NT2/D1 (cell line): ENCODE data around the gene BTG4.
A peak's percentile ranks its signal among the peaks of the same experiment; 100 is the strongest.

Experiments
- DNase-seq: peaks from one replicate; pipeline ENCODE4 v3.0.0-alpha.2; 2011; ENCODE audit warnings: low read depth, low spot score
- H3K27me3 ChIP-seq: 2 replicates; pipeline ENCODE4 v1.6.0; 2011; ENCODE audit warnings: mild to moderate bottlenecking; ENCODE audit not compliant: insufficient read length, insufficient read depth
- H3K36me3 ChIP-seq: 2 replicates; pipeline ENCODE4 v1.6.1; 2011; ENCODE audit warnings: mild to moderate bottlenecking, low read length, mixed read lengths; ENCODE audit not compliant: insufficient read depth, insufficient read length
- H3K4me1 ChIP-seq: 2 replicates; pipeline ENCODE4 v1.5.1; 2011; ENCODE audit not compliant: insufficient read depth, insufficient read length
- H3K4me3 ChIP-seq: 2 replicates; pipeline ENCODE4 v1.5.1; 2011; ENCODE audit warnings: low read depth; ENCODE audit not compliant: insufficient read length
- H3K9ac ChIP-seq: 2 replicates; pipeline ENCODE4 v1.6.0; 2011; ENCODE audit warnings: low read depth; ENCODE audit not compliant: insufficient read length
- H3K9me3 ChIP-seq: 2 replicates; pipeline ENCODE4 v1.5.1; 2011; ENCODE audit warnings: mild to moderate bottlenecking, low read length; ENCODE audit not compliant: insufficient read depth
- SUZ12 ChIP-seq: IDR thresholded peaks from 2 replicates; pipeline ENCODE4 v1.6.1; 2011; ENCODE audit not compliant: insufficient read length, insufficient read depth; ENCODE audit errors: extremely low read depth
- YY1 ChIP-seq: IDR thresholded peaks from 2 replicates; pipeline ENCODE4 v1.6.1; 2011; ENCODE audit not compliant: insufficient read length, insufficient read depth
- ZNF274 ChIP-seq: IDR thresholded peaks from 2 replicates; pipeline ENCODE4 v1.6.1; 2011; ENCODE audit warnings: mild to moderate bottlenecking, low read depth, low read length

BTG4 gene

GRCh38 chr11:111454561-111455192 lies 57.5 kb downstream of the BTG4 start:
- peak; percentile 52 for DNase-seq

DNA sequence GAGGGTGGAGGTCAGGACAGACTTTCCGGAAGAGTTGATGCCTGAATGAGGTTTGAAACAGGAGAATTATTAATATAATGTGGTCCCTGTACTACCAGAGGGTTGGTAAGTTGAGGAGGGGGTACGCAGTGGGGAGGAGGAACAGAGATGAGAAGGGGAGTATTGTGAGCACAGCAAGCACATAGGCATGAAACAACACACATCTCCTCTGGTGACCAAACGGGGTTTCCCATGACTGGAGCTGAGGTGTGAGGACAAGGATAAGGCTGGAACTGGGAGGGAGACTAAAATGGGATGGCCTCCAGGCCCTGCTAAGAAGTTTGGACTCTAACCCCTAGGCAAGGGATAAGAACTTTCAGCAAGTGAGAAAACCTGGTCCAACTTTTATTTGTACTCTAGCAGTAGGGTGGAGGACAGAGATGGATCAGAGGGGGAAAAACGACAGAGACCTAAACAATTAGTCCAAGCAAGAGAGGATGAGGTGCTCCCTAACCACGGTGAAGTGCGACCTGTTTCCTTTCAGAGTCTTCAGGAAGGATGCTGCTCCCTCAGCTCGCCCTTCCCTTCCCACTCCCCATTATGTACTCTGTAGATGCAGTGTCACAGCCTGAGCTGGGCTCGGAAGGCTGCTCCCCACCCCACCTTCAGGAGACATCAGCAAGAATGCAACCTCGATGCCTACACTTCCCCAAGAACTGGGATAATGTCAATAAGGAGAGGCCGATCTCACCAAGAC lies 59.2 kb downstream of the BTG4 start:
- H3K4me3 ChIP-seq, result no peak overlapping the region
- no peaks in the 10 kb centered on the region for H3K36me3 ChIP-seq
- peaks cover 6% of the 10 kb centered on the region for H3K27me3 ChIP-seq
- DNase-seq, result no peak
- H3K9me3 ChIP-seq, result no peaks in the 10 kb centered on the region
- no peak for TF ChIP-seq YY1
- no peak for TF ChIP-seq SUZ12
- no peak for TF ChIP-seq ZNF274
- H3K4me1 ChIP-seq, result peaks cover 8% of the 10 kb centered on the region
- no peak overlapping the region for H3K9ac ChIP-seq

More at GRCh38 chr11:111454561-111455192, 57.5 kb downstream of the BTG4 start:
- H3K4me1 ChIP-seq, result peaks cover 8% of the 10 kb centered on the region
- TF ChIP-seq SUZ12, result no peak
- no peak for TF ChIP-seq YY1
- no peak for TF ChIP-seq ZNF274
- peak overlapping the region; percentile 6 for H3K4me3 ChIP-seq
- no peak overlapping the region for H3K9ac ChIP-seq
- H3K36me3 ChIP-seq, result no peaks in the 10 kb centered on the region
- H3K27me3 ChIP-seq, result peaks cover 6% of the 10 kb centered on the region
- no peaks in the 10 kb centered on the region for H3K9me3 ChIP-seq

GRCh38 chr11:111452146-111452545 lies 60.0 kb downstream of the BTG4 start:
- TF ChIP-seq ZNF274 (no peak), YY1 (no peak), SUZ12 (no peak)
- no peaks in the 10 kb centered on the region for H3K9me3 ChIP-seq
- H3K27me3 ChIP-seq, result peaks cover 6% of the 10 kb centered on the region
- no peak overlapping the region for H3K9ac ChIP-seq
- H3K4me3 ChIP-seq, result no peak overlapping the region
- H3K36me3 ChIP-seq, result no peaks in the 10 kb centered on the region
- peaks cover 8% of the 10 kb centered on the region for H3K4me1 ChIP-seq
- no peak for DNase-seq

DNA sequence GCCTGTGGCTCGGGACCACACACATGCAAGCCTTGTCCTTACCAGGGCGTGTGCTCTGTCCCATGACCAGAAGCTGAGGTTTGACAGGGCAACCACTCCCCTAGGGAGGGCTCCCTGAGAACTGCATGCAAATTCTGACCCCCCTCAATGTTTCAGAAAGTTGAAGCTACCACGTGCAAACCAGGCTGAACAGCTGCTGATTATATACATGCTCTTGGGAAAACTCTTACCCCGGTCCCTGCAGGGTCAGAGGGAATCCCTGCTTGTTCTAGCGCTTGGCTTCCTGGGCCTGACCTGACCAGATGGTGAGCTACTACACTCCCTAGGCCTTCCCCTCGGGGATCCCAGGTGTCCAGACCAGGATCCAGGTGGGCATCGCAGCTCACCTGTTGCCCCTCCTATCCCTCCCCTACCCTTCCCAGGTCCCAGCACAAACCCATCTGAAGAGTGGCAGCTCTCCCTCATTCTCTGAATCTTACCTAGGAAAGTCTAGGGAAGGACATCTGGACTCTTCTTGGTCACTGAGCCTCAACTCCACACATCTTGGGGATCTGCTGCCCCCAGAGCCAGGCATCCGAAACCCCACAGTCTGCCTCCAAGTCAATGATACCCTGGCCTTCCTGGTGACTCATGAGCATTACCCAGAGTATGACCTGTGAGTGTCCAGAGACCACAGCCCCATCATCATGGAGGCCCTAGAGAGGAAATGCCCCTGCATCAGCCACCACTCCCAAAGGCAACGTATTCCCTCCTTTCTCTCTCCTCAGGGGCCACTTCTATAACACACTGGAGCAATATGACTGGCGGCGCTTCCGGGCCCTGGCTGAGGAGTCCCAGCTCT lies 61.5 kb downstream of the BTG4 start:
- TF ChIP-seq ZNF274 (no peak), SUZ12 (no peak), YY1 (no peak)
- DNase-seq, result no peak
- Histone ChIP-seq H3K36me3 (no peaks in the 10 kb centered on the region), H3K9me3 (no peaks in the 10 kb centered on the region), H3K4me1 (peaks cover 8% of the 10 kb centered on the region), H3K4me3 (no peak overlapping the region), H3K27me3 (no peaks in the 10 kb centered on the region), H3K9ac (no peak overlapping the region)

- no peaks in the 10 kb centered on the region for H3K27me3 ChIP-seq
- no peak overlapping the region for H3K9ac ChIP-seq
- DNase-seq, result no peak
- H3K9me3 ChIP-seq, result no peaks in the 10 kb centered on the region
- H3K4me3 ChIP-seq, result no peak overlapping the region
- H3K4me1 ChIP-seq, result peaks cover 5% of the 10 kb centered on the region
- H3K36me3 ChIP-seq, result no peaks in the 10 kb centered on the region
- TF ChIP-seq ZNF274 (no peak), YY1 (no peak), SUZ12 (no peak)
Observed at GRCh38 chr11:111449696-111450479, 62.3 kb downstream of the BTG4 start.

- Histone ChIP-seq H3K4me3 (no peak overlapping the region), H3K9me3 (no peaks in the 10 kb centered on the region), H3K9ac (no peak overlapping the region), H3K27me3 (no peaks in the 10 kb centered on the region), H3K36me3 (no peaks in the 10 kb centered on the region), H3K4me1 (no peaks in the 10 kb centered on the region)
- DNase-seq, result no peak
- TF ChIP-seq ZNF274 (no peak), SUZ12 (no peak), YY1 (no peak)
Observed at GRCh38 chr11:111448831-111449557, 63.2 kb downstream of the BTG4 start.
